GM13977 (cell line): Measurements from ENCODE around the gene N4BP2L1.

Experiments
- DNase-seq: peaks from one replicate; pipeline ENCODE4 v3.0.0; 2012; ENCODE audit warnings: low spot score
- in situ Hi-C: fragments of 300-500 bp; cut with MboI; formaldehyde crosslinking; loops from one replicate; pipeline ENCODE4 v1.12.0; 2022; ENCODE audit warnings: low sequenced_read_pairs, low pct_unique_long_range_greater_than_20kb, mixed read lengths, inconsistent platforms; ENCODE audit not compliant: unreplicated experiment
- TF ChIP-seq, protein P1 (sequence below): IDR thresholded peaks from 2 replicates; pipeline ENCODE4 v1.5.1; 2012; ENCODE audit warnings: mild to moderate bottlenecking, control low read depth; ENCODE audit not compliant: insufficient read depth; ENCODE audit errors: extremely low read depth, missing control alignments

The N4BP2L1 gene

DNA sequence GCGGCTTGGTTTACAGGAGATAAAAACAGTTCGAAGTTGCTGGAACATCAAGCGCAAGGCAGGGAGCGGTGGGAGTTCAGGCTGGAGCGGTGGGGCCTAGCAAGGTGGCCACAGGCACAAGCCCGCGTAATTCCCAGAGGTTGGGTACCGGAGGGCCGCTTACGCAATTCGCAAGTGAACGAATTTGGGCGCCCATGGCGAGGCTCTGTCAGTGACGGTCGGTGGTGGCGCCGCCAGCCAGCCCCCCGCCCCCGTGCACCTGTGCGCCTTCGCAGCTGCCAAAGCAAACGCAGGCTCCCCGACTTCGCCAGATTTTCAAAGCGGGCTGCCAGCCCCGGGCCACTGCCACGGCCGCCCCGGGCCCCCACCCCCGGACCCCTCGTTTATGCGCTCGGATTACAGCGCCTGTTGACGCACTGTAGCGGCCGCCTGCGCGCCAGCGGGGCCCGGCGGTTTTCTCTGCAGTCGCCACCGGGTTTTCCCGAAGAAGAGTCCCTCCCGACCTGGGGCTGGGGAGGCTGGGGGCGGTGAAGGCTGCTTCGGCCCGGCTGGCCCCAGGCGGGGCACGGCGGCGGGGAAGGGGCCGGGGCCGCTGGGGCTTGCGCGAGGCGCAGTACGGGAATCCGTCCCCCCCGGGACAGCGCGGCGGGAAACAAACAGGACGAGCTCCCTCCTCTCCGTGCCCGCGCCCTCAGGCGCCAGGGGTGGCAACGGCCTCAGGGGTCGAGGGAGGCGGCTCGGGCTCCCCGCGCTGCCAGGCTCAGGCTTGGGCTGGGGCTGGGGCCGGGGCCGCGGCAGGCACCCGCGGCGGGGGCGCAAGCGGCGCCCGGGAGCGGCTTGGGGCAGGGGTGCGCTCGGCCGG is 709 bp downstream of the N4BP2L1 start:
- in situ Hi-C loops: no loop called here
- TF ChIP-seq, protein P1, sequence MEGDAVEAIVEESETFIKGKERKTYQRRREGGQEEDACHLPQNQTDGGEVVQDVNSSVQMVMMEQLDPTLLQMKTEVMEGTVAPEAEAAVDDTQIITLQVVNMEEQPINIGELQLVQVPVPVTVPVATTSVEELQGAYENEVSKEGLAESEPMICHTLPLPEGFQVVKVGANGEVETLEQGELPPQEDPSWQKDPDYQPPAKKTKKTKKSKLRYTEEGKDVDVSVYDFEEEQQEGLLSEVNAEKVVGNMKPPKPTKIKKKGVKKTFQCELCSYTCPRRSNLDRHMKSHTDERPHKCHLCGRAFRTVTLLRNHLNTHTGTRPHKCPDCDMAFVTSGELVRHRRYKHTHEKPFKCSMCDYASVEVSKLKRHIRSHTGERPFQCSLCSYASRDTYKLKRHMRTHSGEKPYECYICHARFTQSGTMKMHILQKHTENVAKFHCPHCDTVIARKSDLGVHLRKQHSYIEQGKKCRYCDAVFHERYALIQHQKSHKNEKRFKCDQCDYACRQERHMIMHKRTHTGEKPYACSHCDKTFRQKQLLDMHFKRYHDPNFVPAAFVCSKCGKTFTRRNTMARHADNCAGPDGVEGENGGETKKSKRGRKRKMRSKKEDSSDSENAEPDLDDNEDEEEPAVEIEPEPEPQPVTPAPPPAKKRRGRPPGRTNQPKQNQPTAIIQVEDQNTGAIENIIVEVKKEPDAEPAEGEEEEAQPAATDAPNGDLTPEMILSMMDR: no peak
- DNase-seq: peak; percentile 56

- DNase-seq: peak; percentile 76
- in situ Hi-C loops: no loop called here
- TF ChIP-seq, protein P1: no peak
Observed at GRCh38 chr13:32426191-32426989, 1.5 kb downstream of the N4BP2L1 start.

- TF ChIP-seq, protein P1: no peak
- in situ Hi-C loops: no loop called here
- no peak for DNase-seq
Observed at GRCh38 chr13:32425158-32425557, 2.8 kb downstream of the N4BP2L1 start.

GRCh38 chr13:32423592-32423991 is 4.3 kb downstream of the N4BP2L1 start:
- DNase-seq: no peak
- in situ Hi-C loops: no loop called here
- TF ChIP-seq, protein P1: no peak

DNA sequence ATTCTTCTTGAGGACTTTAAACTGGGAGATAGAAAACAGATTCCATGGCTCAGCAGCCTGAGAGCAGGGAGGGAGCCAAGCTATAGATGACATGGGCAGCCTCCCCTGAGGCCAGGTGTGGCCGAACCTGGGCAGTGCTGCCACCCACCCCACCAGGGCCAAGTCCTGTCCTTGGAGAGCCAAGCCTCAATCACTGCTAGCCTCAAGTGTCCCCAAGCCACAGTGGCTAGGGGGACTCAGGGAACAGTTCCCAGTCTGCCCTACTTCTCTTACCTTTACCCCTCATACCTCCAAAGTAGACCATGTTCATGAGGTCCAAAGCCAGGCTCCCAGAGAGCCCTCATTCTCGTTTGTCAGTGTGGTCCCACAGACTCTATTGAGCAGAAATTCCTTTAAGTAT is 8.1 kb downstream of the N4BP2L1 start:
- in situ Hi-C loops: no loop called here
- DNase-seq: no peak
- TF ChIP-seq, protein P1: no peak

DNA sequence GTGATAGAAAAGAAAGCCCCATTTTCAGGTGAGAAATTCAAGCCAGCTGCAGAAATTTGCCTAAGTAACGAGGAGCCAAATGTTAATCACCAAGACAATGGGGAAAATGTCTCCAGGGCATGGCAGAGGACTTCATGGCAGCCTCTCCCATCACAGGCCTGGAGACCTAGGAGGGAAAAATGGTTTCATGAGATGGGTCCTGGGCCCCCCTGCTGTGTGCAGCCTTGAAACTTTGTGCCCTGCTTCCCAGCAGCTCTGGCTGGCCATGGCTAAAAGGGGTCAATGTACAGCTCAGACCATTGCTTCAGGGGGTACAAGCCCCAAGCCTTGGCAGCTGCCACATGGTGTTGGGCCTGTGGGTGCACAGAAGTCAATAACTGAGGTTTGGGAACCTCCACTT is 9.9 kb downstream of the N4BP2L1 start:
- TF ChIP-seq, protein P1: no peak
- DNase-seq: no peak
- in situ Hi-C loops: no loop called here
